Psoas muscle (tissue), 8 donors: ENCODE results near the gene SPTAN1. TPM values are rescaled to one million over a fixed set of nuclear protein-coding genes. Genes with fewer than 3 reads are reported as not detected.
"Not testable (repeated sequence)": the region's sequence is repeated elsewhere in the genome, so short reads cannot be mapped to it uniquely, and the experiment has no call there.

Experiments
- ATAC-seq, 4 donors: fragments of 200-7000 bp; cut with Tn5 transposase; one replicate each; pipeline ENCODE4 v1.9.1; 2020; ENCODE audit warnings: moderate library complexity in 3 of 4, mild to moderate bottlenecking in 2 of 4
- DNase-seq, 2 donors: peaks; one replicate each; pipeline ENCODE4 v3.0.0-alpha.2; 2020
- H3K27ac ChIP-seq: fragments of 200-600 bp; one replicate; pipeline ENCODE4 v1.8.0; 2022
- H3K27me3 ChIP-seq, 3 donors: fragments of 200-600 bp in 1 of 3; one replicate each; pipeline versions ENCODE4 v1.6.1 to v1.8.0; 2013 to 2022; ENCODE audit warnings: low read length in 2 of 3, mild to moderate bottlenecking in 2 of 3, moderate library complexity in 1 of 3; ENCODE audit not compliant: insufficient read depth in 3 of 3
- H3K36me3 ChIP-seq, 2 donors: fragments of 200-600 bp in 1 of 2; one replicate each; pipeline versions ENCODE4 v1.6.1 to v1.8.0; 2013 to 2022; ENCODE audit warnings: low read depth in 1 of 2, mild to moderate bottlenecking in 1 of 2, moderate library complexity in 1 of 2; ENCODE audit not compliant: insufficient read depth in 1 of 2
- H3K4me1 ChIP-seq: fragments of 200-600 bp; one replicate; pipeline ENCODE4 v1.8.0; 2022
- H3K4me3 ChIP-seq: fragments of 200-600 bp; one replicate; pipeline ENCODE4 v1.8.0; 2022; ENCODE audit warnings: mild to moderate bottlenecking
- H3K9me3 ChIP-seq: fragments of 200-600 bp; one replicate; pipeline ENCODE4 v1.8.0; 2022
- WGBS, 3 donors: extraction: QIAGEN DNeasy Blood & Tissue Kit; methylation state at CpG; one replicate each; pipeline versions ENCODE4 v1.1.6 to v1.1.7; 2013; 5-methylcytosine and 5-hydroxymethylcytosine counted together
- intact Hi-C, 2 donors: fragments of 100-400 bp; cut with DNase I; formaldehyde crosslinking; loops; one replicate each; pipeline versions ENCODE4 v1.11.0 to v1.14.2; 2022
- polyA plus RNA-seq, 3 donors: library from polyadenylated mRNA; stranded (reverse); fragments of 200-250 nt; gene quantifications; one replicate each; pipeline ENCODE4 v1.2.3, GENCODE V29; 2013
- total RNA-seq, 4 donors: library from RNA; stranded (reverse); fragmentation: NEBNext Ultra II Directional in 2 of 4; extraction: Animal tissue kit (Norgen Biotek cat#: 25700) in 2 of 4; gene quantifications; one replicate each; pipeline versions ENCODE4 v1.2.1 to v1.2.4, GENCODE V29; 2021 to 2023
- TF ChIP-seq, protein P1 (sequence below): fragments of 200-600 bp; IDR thresholded peaks from one replicate; pipeline ENCODE4 v1.8.0; 2022; ENCODE audit warnings: antibody characterized with exemption
- donor health status: healthy with polysubstance abuse.
- donor health status: DM: no; HTN: no; CAD: no; lungs with moderate emphysema.
- donor health status: Bipolar disorder and iron deficiency.
- donor health status: healthy.
- donor health status: DM: yes; HTN: yes; CAD: no.
- donor health status: DM: no; HTN: no; CAD: no.
- donor health status: DM: no; HTN: no; CAD: no.
- donor health status: DM: yes; HTN: yes; CAD: no.

SPTAN1 gene
- total and polyA plus RNA-seq, 7 donors, result 18.1 to 91.4 (median 42.6) TPM

DNA sequence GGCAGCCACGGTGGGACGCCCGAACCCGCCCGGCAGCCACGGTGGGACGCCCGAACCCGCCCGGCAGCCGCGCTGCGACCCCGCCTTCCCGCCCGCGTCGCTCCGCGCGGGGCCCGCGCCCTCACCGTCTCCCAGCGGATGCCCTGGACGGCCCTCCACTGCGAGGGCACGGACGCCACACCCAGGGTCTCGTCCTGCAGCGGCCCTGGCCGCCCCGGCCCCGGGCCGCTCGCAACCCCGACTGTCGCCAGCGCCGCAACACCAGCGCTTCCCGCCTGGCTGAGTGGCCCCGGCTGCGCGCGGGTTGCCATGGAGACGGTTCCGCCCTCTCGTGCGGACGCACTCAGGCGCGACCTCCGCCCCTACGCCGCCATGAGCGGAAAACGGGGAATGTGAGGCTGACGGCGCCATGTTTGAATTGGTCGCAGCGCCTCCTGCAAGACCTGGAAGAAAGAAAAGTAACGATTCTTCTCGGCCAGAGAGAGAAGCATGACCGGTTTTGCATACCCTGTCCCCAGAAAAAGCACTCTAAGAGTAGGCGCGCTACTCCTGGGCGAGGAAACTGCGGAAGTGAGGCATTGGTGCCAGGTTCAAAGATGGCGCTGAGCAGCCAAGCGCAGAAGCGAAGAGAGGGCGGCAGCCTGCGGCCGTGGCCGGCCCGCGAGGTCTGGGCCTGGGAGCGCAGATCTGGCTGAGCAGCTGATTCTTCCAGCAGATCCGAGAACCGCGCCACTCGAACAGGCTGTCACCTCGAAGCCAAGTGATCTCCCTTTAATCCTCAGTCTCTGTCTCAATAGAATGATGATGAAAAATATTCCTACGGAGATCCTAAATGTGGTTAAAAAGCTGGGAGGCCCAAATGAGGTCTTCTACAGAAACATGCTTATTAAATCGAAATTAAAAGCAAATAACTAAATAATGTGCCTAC lies 104.3 kb downstream of the SPTAN1 start, which contains the start of gene DYNC2I2:
Gene DYNC2I2 (minus strand): TSS at position 432 of the 928 bp plus-strand sequence. CDS start 121 bp downstream, at position 311.
- DNase-seq (peak; percentile 97 to 99), ATAC-seq (peak; percentile 99 to 100 (median 100))
- 0 to 1% (median 1%) methylated on average over 79 to 86 of the region's 86 CpGs for whole genome bisulfite sequencing, 3 donors
- peak within 1 kb of the TSS; percentile 94 for H3K27ac ChIP-seq
- no peaks in the 10 kb centered on the region for H3K4me1 ChIP-seq
- H3K4me3 ChIP-seq, result peak within 1 kb of the TSS; percentile 82
- H3K36me3 ChIP-seq, result no peaks in the 10 kb centered on the region
- intact Hi-C loops, result no loop called here
- no peaks in the 10 kb centered on the region for H3K9me3 ChIP-seq
- H3K27me3 ChIP-seq, result no peaks in the 10 kb centered on the region
- TF ChIP-seq, protein P1, sequence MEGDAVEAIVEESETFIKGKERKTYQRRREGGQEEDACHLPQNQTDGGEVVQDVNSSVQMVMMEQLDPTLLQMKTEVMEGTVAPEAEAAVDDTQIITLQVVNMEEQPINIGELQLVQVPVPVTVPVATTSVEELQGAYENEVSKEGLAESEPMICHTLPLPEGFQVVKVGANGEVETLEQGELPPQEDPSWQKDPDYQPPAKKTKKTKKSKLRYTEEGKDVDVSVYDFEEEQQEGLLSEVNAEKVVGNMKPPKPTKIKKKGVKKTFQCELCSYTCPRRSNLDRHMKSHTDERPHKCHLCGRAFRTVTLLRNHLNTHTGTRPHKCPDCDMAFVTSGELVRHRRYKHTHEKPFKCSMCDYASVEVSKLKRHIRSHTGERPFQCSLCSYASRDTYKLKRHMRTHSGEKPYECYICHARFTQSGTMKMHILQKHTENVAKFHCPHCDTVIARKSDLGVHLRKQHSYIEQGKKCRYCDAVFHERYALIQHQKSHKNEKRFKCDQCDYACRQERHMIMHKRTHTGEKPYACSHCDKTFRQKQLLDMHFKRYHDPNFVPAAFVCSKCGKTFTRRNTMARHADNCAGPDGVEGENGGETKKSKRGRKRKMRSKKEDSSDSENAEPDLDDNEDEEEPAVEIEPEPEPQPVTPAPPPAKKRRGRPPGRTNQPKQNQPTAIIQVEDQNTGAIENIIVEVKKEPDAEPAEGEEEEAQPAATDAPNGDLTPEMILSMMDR, result no peak

DNA sequence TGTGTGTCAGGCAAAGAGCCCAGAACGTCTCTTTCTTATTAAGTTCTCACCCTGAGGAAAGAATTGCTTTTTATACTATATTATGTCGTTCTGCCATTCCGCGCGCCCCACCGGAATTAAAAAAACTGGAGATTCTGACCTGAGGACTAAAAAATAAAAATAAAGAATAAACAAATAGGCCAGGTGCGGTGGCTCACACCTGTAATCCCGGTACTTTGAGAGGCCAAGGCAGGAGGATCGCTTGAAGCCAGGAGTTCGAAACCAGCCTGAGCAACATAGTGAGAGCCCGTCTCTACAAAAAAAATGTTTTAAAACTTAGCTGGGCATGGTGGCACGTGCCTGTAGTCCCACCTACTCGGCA lies 104.9 kb downstream of the SPTAN1 start:
- DNase-seq, result no peak
- peak overlapping the region; percentile 82 for H3K4me3 ChIP-seq
- H3K27me3 ChIP-seq, result no peaks in the 10 kb centered on the region
- H3K9me3 ChIP-seq, result no peaks in the 10 kb centered on the region
- 95 to 97% (median 97%) methylated on average over 13 of the region's 13 CpGs for WGBS, 3 donors
- peak overlapping the region; percentile 94 for H3K27ac ChIP-seq
- no peaks in the 10 kb centered on the region for H3K4me1 ChIP-seq
- no peaks in the 10 kb centered on the region for H3K36me3 ChIP-seq
- TF ChIP-seq, protein P1, result no peak
- no peak for ATAC-seq
- intact Hi-C loops, result no loop called here

DNA sequence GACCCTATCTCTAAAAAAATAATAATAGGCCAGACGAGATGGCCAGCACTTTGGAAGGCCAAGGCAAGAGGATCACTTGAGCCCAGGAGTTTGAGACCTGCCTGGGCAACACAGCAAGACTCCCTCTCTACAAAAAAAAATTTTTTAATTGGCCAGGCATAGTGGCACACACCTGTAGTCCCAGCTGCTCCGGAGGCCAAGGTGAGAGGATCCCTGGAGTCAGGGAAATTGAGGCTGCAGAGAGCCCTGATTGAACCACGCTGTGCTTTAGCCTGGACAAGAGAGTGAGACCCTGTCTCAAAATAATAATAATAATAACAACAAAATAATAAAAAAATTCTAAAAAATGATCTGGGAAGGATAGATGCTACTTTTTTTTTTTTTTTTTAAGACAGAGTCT lies 105.4 kb downstream of the SPTAN1 start:
- WGBS, 3 donors, result 89 to 98% (median 93%) methylated on average over 3 of the region's 3 CpGs
- H3K27ac ChIP-seq, result no peak overlapping the region
- TF ChIP-seq, protein P1, result no peak
- intact Hi-C loops, result no loop called here
- no peaks in the 10 kb centered on the region for H3K9me3 ChIP-seq
- ATAC-seq (no peak), DNase-seq (no peak)
- no peaks in the 10 kb centered on the region for H3K4me1 ChIP-seq
- no peak overlapping the region for H3K4me3 ChIP-seq
- H3K36me3 ChIP-seq, result no peaks in the 10 kb centered on the region
- no peaks in the 10 kb centered on the region for H3K27me3 ChIP-seq

DNA sequence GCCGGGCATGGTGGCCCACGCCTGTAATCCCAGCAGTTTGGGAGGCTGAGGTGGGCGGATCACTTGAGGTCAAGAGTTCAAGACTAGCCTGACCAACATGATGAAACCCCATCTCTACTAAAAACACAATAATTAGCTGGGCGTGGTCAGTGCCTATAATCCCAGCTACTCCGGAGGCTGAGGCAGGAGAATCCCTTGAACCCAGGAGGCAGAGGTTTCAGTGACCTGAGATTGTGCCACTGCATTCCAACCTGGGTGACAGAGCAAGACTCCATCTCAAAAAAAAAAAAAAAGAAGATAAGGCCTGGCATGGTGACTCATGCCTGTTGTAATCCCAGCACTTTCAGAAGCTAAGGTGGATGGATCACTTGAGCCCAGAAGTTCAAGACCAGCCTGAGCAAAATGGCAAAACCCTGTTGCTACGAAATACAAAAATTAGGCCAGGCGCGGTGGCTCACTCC lies 114.1 kb downstream of the SPTAN1 start:
- WGBS, 3 donors, result 86 to 88% (median 88%) methylated on average over 8 of the region's 8 CpGs
- H3K4me3 ChIP-seq, H3K4me1 ChIP-seq, H3K9me3 ChIP-seq, H3K27me3 ChIP-seq, H3K36me3 ChIP-seq, ATAC-seq, DNase-seq, intact Hi-C loops, H3K27ac ChIP-seq: not testable (repeated sequence)

DNA sequence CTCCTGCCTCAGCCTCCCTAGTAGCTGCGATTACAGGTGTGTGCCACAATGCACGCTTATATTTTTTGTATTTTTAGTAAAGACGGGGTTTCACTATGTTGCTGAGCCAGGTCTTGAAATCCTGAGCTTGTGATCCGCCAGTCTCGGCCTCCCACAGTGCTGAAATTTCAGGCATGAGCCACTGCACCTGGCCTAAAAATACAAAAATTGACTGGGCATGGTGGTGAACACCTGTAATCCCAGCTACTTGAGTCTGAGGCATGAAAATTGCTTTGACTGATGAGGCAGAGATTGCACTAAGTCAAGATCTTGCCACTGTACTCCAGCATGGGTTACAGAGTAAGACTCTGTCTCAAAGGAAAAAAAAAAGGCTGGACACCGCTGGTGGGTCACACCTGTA lies 117.4 kb downstream of the SPTAN1 start:
- intact Hi-C loops, result no loop called here

More for the DNA sequence above, 117.4 kb downstream of the SPTAN1 start:
- H3K27me3 ChIP-seq, result no peaks in the 10 kb centered on the region
- TF ChIP-seq, protein P1, result no peak
- no peak overlapping the region for H3K4me3 ChIP-seq
- H3K4me1 ChIP-seq, result no peaks in the 10 kb centered on the region
- no peaks in the 10 kb centered on the region for H3K9me3 ChIP-seq
- ATAC-seq (no peak), DNase-seq (no peak)
- WGBS, 3 donors, result 90 to 96% (median 92%) methylated on average over 6 of the region's 6 CpGs
- H3K36me3 ChIP-seq, result no peaks in the 10 kb centered on the region
- H3K27ac ChIP-seq, result no peak overlapping the region
